ENCODE measurements around the gene SPO11. TPM values are rescaled to one million over a fixed set of nuclear protein-coding genes. Genes with fewer than 3 reads are reported as not detected.
A peak's percentile ranks its signal among the peaks of the same experiment; 100 is the strongest.

The SPO11 gene
- total and polyA plus RNA-seq, 10 of the 15 experiments (the other 5 are each of a cell fraction or from before 2014, with no cell fraction given), result not detected

DNA sequence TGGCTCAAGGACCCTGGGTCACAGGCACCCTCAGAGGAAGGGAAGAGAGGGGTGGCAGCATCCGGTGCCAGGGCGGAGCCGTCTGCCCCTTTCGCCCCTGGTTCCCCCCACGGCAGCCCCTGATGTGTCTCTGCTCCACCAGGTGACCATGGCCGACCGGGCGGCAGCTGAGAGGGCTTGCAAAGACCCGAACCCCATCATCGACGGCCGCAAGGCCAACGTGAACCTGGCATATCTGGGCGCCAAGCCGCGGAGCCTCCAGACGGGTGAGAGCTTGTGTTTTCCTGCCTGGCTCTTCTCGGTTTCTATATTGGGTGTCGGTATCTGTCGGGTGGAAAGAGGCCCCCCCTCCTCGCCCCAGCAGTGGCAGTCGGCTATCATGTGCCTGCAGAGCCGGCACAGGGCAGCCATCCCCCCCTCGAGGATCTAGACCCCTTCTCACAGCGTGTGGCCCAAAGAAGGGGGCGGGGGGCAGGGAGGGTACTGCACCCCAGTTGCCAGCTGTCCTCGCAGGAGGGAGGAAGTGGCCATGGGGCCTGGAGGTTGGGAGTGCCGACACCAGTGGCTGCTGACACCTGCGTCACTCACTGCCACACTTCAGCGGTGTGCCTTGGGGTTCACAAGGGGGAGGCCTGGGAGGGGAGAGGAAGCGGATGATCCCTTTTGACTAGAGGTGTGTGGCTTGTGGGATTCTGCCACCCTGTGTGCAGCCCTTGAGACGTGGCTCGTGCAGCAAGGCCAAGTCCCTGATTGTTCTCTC is 63.1 kb downstream of the SPO11 start:
- H2AFZ ChIP-seq (ENCODE audit: control insufficient read depth, low read depth, low read length), result no peak overlapping the region
- TF ChIP-seq POLR2AphosphoS5 (IDR thresholded peaks at IDR 0.05; ENCODE audit: low read length) (peak; percentile 64), MTA2 (IDR thresholded peaks at IDR 0.05; ENCODE audit: low read depth) (peak; percentile 43; the same call in 1 of the 2 replicates), SIN3A (IDR thresholded peaks at IDR 0.05; ENCODE audit: low read depth, low read length) (peak; percentile 80; the same call in 1 of the 2 replicates), PML (IDR thresholded peaks at IDR 0.05; ENCODE audit: low read length) (no peak), BACH1 (IDR thresholded peaks at IDR 0.05; ENCODE audit: borderline replicate concordance) (peak; percentile 65; the same call in 1 of the 2 replicates), CEBPB (IDR thresholded peaks at IDR 0.05; ENCODE audit: borderline replicate concordance in 1 of 2, low read depth in 2 of 2, low read length in 2 of 2) (no peak), GATAD2B (conservative IDR thresholded peaks at IDR 0.05; ENCODE audit: low read depth) (peak; percentile 66; the same call in 1 of the 2 replicates), PAX8 (IDR thresholded peaks at IDR 0.05) (no peak), NR2C1 (IDR thresholded peaks at IDR 0.05) (no peak), KDM1A (IDR thresholded peaks at IDR 0.05; ENCODE audit: borderline replicate concordance) (no peak), HCFC1 (IDR thresholded peaks at IDR 0.05; ENCODE audit: low read length) (no peak), TCF3 (IDR thresholded peaks at IDR 0.05; ENCODE audit: borderline replicate concordance, insufficient read depth, low read depth, low read length) (peak; percentile 80; the same call in 1 of the 2 replicates), BRCA1 (IDR thresholded peaks at IDR 0.05; ENCODE audit: low read depth, low read length) (no peak)
- TF ChIP-seq, protein P1, sequence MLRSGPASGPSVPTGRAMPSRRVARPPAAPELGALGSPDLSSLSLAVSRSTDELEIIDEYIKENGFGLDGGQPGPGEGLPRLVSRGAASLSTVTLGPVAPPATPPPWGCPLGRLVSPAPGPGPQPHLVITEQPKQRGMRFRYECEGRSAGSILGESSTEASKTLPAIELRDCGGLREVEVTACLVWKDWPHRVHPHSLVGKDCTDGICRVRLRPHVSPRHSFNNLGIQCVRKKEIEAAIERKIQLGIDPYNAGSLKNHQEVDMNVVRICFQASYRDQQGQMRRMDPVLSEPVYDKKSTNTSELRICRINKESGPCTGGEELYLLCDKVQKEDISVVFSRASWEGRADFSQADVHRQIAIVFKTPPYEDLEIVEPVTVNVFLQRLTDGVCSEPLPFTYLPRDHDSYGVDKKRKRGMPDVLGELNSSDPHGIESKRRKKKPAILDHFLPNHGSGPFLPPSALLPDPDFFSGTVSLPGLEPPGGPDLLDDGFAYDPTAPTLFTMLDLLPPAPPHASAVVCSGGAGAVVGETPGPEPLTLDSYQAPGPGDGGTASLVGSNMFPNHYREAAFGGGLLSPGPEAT (IDR thresholded peaks at IDR 0.05; ENCODE audit: low read depth), result peak; percentile 55; the same call in 1 of the 2 replicates
- TF ChIP-seq, protein P2, sequence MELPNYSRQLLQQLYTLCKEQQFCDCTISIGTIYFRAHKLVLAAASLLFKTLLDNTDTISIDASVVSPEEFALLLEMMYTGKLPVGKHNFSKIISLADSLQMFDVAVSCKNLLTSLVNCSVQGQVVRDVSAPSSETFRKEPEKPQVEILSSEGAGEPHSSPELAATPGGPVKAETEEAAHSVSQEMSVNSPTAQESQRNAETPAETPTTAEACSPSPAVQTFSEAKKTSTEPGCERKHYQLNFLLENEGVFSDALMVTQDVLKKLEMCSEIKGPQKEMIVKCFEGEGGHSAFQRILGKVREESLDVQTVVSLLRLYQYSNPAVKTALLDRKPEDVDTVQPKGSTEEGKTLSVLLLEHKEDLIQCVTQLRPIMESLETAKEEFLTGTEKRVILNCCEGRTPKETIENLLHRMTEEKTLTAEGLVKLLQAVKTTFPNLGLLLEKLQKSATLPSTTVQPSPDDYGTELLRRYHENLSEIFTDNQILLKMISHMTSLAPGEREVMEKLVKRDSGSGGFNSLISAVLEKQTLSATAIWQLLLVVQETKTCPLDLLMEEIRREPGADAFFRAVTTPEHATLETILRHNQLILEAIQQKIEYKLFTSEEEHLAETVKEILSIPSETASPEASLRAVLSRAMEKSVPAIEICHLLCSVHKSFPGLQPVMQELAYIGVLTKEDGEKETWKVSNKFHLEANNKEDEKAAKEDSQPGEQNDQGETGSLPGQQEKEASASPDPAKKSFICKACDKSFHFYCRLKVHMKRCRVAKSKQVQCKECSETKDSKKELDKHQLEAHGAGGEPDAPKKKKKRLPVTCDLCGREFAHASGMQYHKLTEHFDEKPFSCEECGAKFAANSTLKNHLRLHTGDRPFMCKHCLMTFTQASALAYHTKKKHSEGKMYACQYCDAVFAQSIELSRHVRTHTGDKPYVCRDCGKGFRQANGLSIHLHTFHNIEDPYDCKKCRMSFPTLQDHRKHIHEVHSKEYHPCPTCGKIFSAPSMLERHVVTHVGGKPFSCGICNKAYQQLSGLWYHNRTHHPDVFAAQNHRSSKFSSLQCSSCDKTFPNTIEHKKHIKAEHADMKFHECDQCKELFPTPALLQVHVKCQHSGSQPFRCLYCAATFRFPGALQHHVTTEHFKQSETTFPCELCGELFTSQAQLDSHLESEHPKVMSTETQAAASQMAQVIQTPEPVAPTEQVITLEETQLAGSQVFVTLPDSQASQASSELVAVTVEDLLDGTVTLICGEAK (IDR thresholded peaks at IDR 0.05; ENCODE audit: borderline replicate concordance), result no peak
- TF ChIP-seq, protein P3, sequence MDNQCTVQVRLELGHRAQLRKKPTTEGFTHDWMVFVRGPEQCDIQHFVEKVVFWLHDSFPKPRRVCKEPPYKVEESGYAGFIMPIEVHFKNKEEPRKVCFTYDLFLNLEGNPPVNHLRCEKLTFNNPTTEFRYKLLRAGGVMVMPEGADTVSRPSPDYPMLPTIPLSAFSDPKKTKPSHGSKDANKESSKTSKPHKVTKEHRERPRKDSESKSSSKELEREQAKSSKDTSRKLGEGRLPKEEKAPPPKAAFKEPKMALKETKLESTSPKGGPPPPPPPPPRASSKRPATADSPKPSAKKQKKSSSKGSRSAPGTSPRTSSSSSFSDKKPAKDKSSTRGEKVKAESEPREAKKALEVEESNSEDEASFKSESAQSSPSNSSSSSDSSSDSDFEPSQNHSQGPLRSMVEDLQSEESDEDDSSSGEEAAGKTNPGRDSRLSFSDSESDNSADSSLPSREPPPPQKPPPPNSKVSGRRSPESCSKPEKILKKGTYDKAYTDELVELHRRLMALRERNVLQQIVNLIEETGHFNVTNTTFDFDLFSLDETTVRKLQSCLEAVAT (IDR thresholded peaks at IDR 0.05), result peak; percentile 67; the same call in 1 of the 2 replicates

More for the DNA sequence above, 63.1 kb downstream of the SPO11 start:
- Histone ChIP-seq H3K4me2 (ENCODE audit: control insufficient read depth, insufficient read depth) (peak overlapping the region; percentile 99), H4K20me1 (ENCODE audit: control insufficient read depth, insufficient read depth) (peaks cover 11% of the 10 kb centered on the region), H3K79me2 (ENCODE audit: control insufficient read depth, insufficient read depth, low read length) (peaks cover 61% of the 10 kb centered on the region), H3K36me3 (ENCODE audit: control insufficient read depth in 2 of 2, insufficient read depth in 2 of 2, low read length in 1 of 2) (peaks cover 12 to 22% of the 10 kb centered on the region in 2 experiments), H3K4me1 (ENCODE audit: control insufficient read depth, insufficient read depth, low read length) (peaks cover 52% of the 10 kb centered on the region), H3K27ac (ENCODE audit: control insufficient read depth, insufficient read depth) (peak overlapping the region; percentile 92), H3K4me3 (peak overlapping the region; percentile 94), H3K9me3 (replicated peaks; ENCODE audit: control insufficient read depth, insufficient read depth, low read length) (no peaks in the 10 kb centered on the region), H3K9ac (ENCODE audit: control insufficient read depth, insufficient read depth, low read length) (peak overlapping the region; percentile 96), H3K27me3 (replicated peaks in 1 of 2; ENCODE audit: control insufficient read depth in 2 of 2, insufficient read depth in 2 of 2, low read length in 1 of 2) (no peaks in the 10 kb centered on the region)
- ATAC-seq, result peak; percentile 30
- DNase-seq (ENCODE audit: low read depth, low spot score), result no peak
- ChIA-PET SMC1A (ENCODE audit: uncharacterized antibody, unreplicated experiment) (interaction anchor here (0.9 to 2.3 kb wide), 11 partner anchors 9 to 103 kb away, joined by 3 to 16 read pairs (median 5); no protein-coding TSS in a partner anchor), CTCF (interaction anchor here (1.1 to 1.9 kb wide), 10 partner anchors 9 to 106 kb away, joined by 3 to 8 read pairs (median 4); no protein-coding TSS in a partner anchor), RAD21 (ENCODE audit: unreplicated experiment) (interaction anchor here (0.8 to 3.8 kb wide), 10 partner anchors 10 to 227 kb away, joined by 3 to 25 read pairs (median 5); partner anchors contain the start of gene ZBP1), POLR2A (interaction anchor here (0.7 to 1.7 kb wide), 8 partner anchors 9 to 227 kb away, joined by 3 to 14 read pairs (median 4); partner anchors contain the start of gene ZBP1)
- TSS peak; percentile 56 for BruUV-seq (replicated peaks)
- WGBS (ENCODE audit: insufficient coverage, insufficient replicate concordance, low lambda C conversion rate, missing lambda C conversion rate), result 2% methylated on average over 31 of the region's 33 CpGs
- FAIRE-seq, result peak; percentile 18
- intact Hi-C loops (cut with micrococcal nuclease; ENCODE audit: unreplicated experiment) (loop anchor here (10.0 kb wide), 1 partner anchor 292 kb away; no protein-coding TSS in a partner anchor), in situ Hi-C loops (cut with MboI) (loop anchor here (10.0 to 25.0 kb wide), 4 partner anchors 292 to 1612 kb away; partner anchors contain the start of genes CTSZ and STX16)

Data from GM12878 (cell line).